ENCODE data around the gene ASPHD2.

ASPHD2 gene

DNA sequence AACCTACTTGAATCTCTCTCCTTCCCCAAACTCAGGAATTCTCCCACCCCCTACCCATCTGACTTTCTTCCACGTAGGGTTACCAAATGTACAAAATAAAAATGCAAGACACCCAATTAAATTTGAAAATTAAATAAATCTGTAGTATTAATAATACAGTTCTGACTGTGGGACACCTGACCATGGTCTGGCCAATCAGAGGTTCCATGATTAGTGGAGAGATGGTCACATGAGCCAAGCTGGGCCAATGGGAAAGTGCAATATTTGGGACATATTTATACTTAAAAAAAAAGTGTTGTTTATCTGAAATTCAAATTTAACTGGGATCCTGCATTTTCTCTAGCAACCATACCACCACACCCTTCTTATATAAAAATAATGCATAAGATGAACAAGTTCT lies 29.8 kb upstream of the ASPHD2 start:
- TF ChIP-seq, protein P1, sequence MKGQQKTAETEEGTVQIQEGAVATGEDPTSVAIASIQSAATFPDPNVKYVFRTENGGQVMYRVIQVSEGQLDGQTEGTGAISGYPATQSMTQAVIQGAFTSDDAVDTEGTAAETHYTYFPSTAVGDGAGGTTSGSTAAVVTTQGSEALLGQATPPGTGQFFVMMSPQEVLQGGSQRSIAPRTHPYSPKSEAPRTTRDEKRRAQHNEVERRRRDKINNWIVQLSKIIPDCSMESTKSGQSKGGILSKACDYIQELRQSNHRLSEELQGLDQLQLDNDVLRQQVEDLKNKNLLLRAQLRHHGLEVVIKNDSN (IDR thresholded peaks at IDR 0.05) = peak; percentile 61
- no peak for TF ChIP-seq TEAD4 (IDR thresholded peaks at IDR 0.05)

DNA sequence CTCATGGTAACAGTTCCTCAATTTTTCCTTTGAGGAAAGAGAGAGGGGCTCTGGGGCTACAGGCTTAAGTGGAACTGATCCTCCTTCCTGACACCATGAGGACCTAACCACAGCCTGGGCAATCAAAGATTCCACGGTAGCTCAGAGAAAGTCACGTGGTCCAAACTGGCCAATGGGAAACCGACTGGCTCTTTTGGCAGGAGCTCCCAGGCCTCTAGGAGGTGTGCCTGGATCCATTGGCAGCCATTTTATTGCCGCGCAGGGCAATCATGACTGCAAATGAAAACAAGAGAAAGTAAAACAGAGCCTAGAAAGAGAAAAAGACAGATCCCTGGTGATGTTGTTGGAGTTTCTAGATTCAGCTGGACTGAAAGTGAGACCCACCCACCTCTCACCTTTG lies 27.3 kb upstream of the ASPHD2 start:
- TF ChIP-seq, protein P1 (IDR thresholded peaks at IDR 0.05) = peak; percentile 60
- no peak for TF ChIP-seq RAD21 (IDR thresholded peaks at IDR 0.05; ENCODE audit: low read depth)

DNA sequence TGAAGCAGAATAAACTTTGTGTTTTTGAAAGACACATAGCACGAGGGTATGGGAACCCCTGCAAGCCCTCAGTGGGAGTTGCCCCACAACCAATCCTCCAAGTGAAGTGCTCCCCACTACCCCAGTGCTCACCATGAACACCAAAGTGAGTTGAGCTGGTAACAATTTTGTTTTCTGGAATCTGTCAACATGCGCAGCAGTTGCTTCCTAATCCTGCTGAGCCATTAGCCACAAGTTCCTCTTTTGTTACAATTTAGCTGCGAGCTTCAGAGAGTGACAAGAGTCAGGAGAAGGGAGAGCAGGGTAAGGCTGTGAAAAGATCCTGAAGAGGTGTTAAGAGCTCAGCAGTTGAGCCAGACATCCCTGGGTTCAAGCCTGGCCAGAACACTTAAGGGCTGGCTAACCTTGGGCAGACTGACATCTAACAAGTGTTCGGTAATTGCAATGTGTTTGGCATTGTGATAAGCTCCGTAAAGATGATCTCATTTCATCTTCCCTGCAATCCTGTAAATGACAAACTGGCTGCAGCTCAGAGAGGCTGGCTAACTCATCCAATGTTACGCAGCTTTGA lies 24.1 kb upstream of the ASPHD2 start:
- no peak for TF ChIP-seq CEBPB (IDR thresholded peaks at IDR 0.05)
- TF ChIP-seq TEAD4 (IDR thresholded peaks at IDR 0.05) = no peak
- TF ChIP-seq RAD21 (IDR thresholded peaks at IDR 0.05; ENCODE audit: low read depth) = no peak
- TF ChIP-seq ZBTB7A (IDR thresholded peaks at IDR 0.05; ENCODE audit: low read depth) = no peak

DNA sequence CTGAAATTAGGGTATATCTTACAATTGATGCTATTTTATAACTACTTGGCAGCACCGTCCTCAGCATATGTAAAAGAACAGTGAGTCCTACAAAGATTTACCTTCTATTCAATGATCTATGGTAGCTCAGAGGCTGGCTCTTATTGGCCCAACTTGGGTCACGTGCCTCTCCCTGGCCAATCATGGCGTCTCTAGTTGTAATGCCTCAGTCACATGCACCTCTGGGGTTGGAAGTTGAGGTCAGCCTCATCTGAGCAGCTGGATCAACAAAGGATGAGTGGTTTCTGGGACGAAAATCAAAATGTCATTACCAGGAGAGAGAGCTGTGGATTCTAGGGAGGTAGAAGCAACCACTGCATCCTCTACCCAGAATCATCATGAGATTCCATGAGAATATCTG lies 22.9 kb upstream of the ASPHD2 start:
- TF ChIP-seq, protein P1 (IDR thresholded peaks at IDR 0.05) = peak; percentile 83
- TF ChIP-seq EGR1 (IDR thresholded peaks at IDR 0.05) (no peak), TEAD4 (IDR thresholded peaks at IDR 0.05) (no peak), TAF1 (IDR thresholded peaks at IDR 0.05; ENCODE audit: low read depth) (no peak), TCF12 (IDR thresholded peaks at IDR 0.05; ENCODE audit: low read depth) (no peak)
- TF ChIP-seq, protein P2, sequence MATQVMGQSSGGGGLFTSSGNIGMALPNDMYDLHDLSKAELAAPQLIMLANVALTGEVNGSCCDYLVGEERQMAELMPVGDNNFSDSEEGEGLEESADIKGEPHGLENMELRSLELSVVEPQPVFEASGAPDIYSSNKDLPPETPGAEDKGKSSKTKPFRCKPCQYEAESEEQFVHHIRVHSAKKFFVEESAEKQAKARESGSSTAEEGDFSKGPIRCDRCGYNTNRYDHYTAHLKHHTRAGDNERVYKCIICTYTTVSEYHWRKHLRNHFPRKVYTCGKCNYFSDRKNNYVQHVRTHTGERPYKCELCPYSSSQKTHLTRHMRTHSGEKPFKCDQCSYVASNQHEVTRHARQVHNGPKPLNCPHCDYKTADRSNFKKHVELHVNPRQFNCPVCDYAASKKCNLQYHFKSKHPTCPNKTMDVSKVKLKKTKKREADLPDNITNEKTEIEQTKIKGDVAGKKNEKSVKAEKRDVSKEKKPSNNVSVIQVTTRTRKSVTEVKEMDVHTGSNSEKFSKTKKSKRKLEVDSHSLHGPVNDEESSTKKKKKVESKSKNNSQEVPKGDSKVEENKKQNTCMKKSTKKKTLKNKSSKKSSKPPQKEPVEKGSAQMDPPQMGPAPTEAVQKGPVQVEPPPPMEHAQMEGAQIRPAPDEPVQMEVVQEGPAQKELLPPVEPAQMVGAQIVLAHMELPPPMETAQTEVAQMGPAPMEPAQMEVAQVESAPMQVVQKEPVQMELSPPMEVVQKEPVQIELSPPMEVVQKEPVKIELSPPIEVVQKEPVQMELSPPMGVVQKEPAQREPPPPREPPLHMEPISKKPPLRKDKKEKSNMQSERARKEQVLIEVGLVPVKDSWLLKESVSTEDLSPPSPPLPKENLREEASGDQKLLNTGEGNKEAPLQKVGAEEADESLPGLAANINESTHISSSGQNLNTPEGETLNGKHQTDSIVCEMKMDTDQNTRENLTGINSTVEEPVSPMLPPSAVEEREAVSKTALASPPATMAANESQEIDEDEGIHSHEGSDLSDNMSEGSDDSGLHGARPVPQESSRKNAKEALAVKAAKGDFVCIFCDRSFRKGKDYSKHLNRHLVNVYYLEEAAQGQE (IDR thresholded peaks at IDR 0.05; ENCODE audit: low read depth) = no peak
- TF ChIP-seq, protein P3, sequence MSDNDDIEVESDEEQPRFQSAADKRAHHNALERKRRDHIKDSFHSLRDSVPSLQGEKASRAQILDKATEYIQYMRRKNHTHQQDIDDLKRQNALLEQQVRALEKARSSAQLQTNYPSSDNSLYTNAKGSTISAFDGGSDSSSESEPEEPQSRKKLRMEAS (IDR thresholded peaks at IDR 0.05) = 0 out of 2 replicates have a peak, but pooled peaks have one; percentile 33

DNA sequence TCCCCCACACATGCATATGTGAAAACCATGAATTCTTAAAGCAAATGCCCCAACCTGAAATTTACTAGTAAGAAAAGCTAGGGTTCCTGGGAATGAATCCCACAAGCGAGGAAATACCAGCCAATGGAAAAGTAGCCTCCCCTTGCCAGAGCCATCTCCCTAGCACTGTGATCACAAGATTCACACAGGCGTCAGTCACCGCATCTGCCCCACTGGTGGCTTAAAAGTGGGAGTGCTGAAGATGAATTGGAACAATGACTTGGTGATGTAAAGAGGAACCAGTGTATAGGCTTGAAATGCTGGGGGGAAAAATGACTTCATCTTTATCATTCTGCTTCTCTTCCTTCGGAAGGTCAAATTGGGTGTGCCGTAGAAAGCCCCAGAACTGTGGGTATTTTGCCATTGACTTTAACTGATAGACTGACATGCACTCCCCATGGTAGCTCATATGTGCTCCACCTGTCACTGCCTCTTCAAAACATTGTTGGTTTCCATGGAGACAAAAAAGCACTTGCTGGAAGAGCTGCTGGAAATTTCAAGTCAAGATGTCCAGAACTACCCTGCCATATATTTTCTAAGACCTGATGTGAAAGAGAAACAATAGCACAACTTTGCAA lies 19.2 kb upstream of the ASPHD2 start:
- TF ChIP-seq YY1 (IDR thresholded peaks at IDR 0.05; ENCODE audit: low read depth) = no peak
- TF ChIP-seq TEAD4 (IDR thresholded peaks at IDR 0.05) = no peak
- no peak for TF ChIP-seq EGR1 (IDR thresholded peaks at IDR 0.05)
- TF ChIP-seq, protein P2 (IDR thresholded peaks at IDR 0.05; ENCODE audit: low read depth) = no peak
- no peak for TF ChIP-seq NFIC (IDR thresholded peaks at IDR 0.05)

DNA sequence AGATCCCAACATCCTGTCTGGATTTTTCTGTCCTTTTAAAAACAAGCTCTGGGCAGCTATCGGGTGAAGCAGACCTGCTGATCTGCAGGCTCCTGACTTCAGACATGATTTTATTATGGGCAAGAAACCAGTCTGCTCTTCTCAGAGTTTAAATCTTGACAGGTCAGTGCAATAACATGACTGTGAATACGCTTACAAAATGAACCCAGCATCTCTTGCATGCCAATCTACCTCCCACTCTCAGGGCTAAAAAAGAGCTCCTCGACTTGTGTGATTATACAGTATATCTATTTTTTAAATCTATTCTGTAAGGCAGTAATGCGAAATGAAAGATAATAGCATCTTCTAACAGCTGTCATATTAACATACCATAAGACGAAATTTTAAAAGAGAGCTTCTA lies 18.7 kb upstream of the ASPHD2 start:
- TF ChIP-seq RAD21 (IDR thresholded peaks at IDR 0.05; ENCODE audit: low read depth) (no peak), FOXM1 (IDR thresholded peaks at IDR 0.05; ENCODE audit: borderline replicate concordance, low read depth) (no peak), CREB1 (IDR thresholded peaks at IDR 0.05; ENCODE audit: low read depth) (no peak), TCF12 (IDR thresholded peaks at IDR 0.05; ENCODE audit: low read depth) (no peak), EGR1 (IDR thresholded peaks at IDR 0.05) (no peak), YY1 (IDR thresholded peaks at IDR 0.05; ENCODE audit: low read depth) (no peak), ZBTB7A (IDR thresholded peaks at IDR 0.05; ENCODE audit: low read depth) (no peak), EP300 (IDR thresholded peaks at IDR 0.05; ENCODE audit: borderline replicate concordance) (no peak), NFIC (IDR thresholded peaks at IDR 0.05) (no peak), CEBPB (IDR thresholded peaks at IDR 0.05) (no peak), TAF1 (IDR thresholded peaks at IDR 0.05; ENCODE audit: low read depth) (no peak), TEAD4 (IDR thresholded peaks at IDR 0.05) (no peak)
- TF ChIP-seq, protein P3 (IDR thresholded peaks at IDR 0.05) = no peak
- TF ChIP-seq, protein P2 (IDR thresholded peaks at IDR 0.05; ENCODE audit: low read depth) = no peak
- TF ChIP-seq, protein P1 (IDR thresholded peaks at IDR 0.05) = no peak

All from Ishikawa (cell line).